Left lung (tissue), 10 donors: Measurements from ENCODE around the gene DCDC1. TPM values are rescaled to one million over a fixed set of nuclear protein-coding genes. Genes with fewer than 3 reads are reported as not detected.
A peak's percentile ranks its signal among the peaks of the same experiment; 100 is the strongest.

ENCODE experiments used
- ATAC-seq: fragments of 200-7000 bp; cut with Tn5 transposase; one replicate; pipeline ENCODE4 v1.9.1; 2020; ENCODE audit warnings: moderate library complexity
- DNase-seq, 4 donors: peaks; one replicate each; pipeline ENCODE4 v3.0.0-alpha.2; 2013 to 2020
- H3K27ac ChIP-seq, 2 donors: fragments of 200-600 bp; sonication (generic) in 1 of 2; one replicate each; pipeline versions ENCODE4 v1.5.0 to v1.8.0; 2020 to 2021
- H3K27me3 ChIP-seq, 2 donors: fragments of 200-600 bp; sonication (generic) in 1 of 2; one replicate each; pipeline versions ENCODE4 v1.5.0 to v1.8.0; 2020 to 2021
- H3K36me3 ChIP-seq, 2 donors: fragments of 200-600 bp; sonication (generic) in 1 of 2; one replicate each; pipeline versions ENCODE4 v1.5.0 to v1.8.0; 2020 to 2021
- H3K4me1 ChIP-seq, 2 donors: fragments of 200-600 bp; one replicate each; pipeline ENCODE4 v1.8.0; 2021
- H3K4me3 ChIP-seq, 2 donors: fragments of 200-600 bp; sonication (generic) in 1 of 2; one replicate each; pipeline versions ENCODE4 v1.5.0 to v1.8.0; 2020 to 2021; ENCODE audit warnings: mild to moderate bottlenecking in 1 of 2
- H3K9me3 ChIP-seq, 2 donors: fragments of 200-600 bp; sonication (generic) in 1 of 2; one replicate each; pipeline versions ENCODE4 v1.5.0 to v1.8.0; 2020 to 2021
- intact Hi-C, 2 donors: fragments of 100-400 bp; cut with DNase I; formaldehyde crosslinking; loops; one replicate each; pipeline versions ENCODE4 v1.11.2 to v1.14.2; 2022
- polyA plus RNA-seq, 6 donors: library from polyadenylated mRNA; unstranded; fragments of 120-200 nt; gene quantifications; one replicate each; pipeline ENCODE4 v1.2.1, GENCODE V29; 2013; ENCODE audit not compliant: insufficient read length in 6 of 6
- total RNA-seq, 2 donors: library from RNA; stranded (reverse); fragmentation: NEBNext Ultra II Directional; extraction: Animal tissue kit (Norgen Biotek cat#: 25700); gene quantifications; one replicate each; pipeline ENCODE4 v1.2.1, GENCODE V29; 2021
- TF ChIP-seq, protein P1 (sequence below), 2 donors: fragments of 200-600 bp; sonication (generic) in 1 of 2; IDR thresholded peaks; one replicate each; pipeline versions ENCODE4 v1.5.0 to v1.8.0; 2021; ENCODE audit warnings: antibody characterized with exemption in 2 of 2
- donor health status: DM: no; HTN: yes; CAD: no.
- donor health status: DM: no; HTN: no; CAD: no.

The DCDC1 gene
- total and polyA plus RNA-seq, 8 donors, result 0.09 to 3.3 (median 2.0) TPM

DNA sequence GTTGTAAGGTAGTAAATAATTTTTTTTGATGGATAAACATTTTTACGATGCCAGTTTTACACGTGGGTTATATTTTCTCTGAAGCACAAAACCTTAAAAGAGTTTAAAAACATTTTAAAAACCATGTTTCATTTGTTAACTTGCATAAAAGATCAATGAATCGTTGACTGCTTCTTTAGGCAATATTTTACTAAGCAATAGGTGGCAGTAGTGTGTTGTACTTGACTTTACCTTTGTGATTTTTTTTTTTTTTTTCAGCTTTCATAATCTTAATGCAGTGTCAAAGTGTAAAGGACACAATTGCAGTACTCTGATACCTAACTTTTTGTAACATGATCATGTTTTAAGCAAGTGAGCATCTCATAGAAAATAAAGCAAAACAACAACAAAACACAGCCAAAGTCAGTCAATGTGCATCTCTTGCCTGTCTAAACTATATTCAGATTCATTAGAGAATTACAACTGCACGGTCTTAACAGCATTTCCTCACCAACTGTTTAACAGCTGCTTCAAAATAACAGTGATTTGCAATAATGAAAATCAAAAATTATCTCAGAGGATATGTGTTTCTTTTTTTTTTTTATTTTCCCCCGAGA lies 27.8 kb upstream of the DCDC1 start:
- intact Hi-C loops, result loop anchor here in 1 of 2 donors (10.0 kb wide), 1 partner anchor 477 kb away; no protein-coding TSS in a partner anchor

DNA sequence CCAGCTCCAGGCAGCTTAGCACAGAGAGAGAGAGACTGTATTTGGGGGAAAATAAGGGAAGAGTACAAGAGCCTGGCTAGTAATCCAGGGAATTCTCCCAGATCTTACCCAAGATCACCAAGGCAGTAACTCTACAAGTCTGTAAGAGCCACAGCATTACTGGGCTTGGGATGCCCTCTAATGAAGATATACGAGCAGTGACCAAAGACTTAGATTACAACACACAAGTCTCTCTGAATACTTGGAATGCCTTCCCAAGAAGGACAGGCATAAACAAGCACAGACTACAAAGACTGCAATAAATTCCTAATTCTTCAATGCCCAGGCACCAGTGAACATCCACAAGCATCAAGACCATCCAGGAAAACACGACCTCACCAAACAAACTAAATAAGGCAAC lies 17.8 kb upstream of the DCDC1 start:
- intact Hi-C loops, result no loop called here
- Histone ChIP-seq H3K4me1 (no peaks in the 10 kb centered on the region), H3K27ac (no peak overlapping the region), H3K9me3 (no peaks in the 10 kb centered on the region), H3K36me3 (peaks cover 0 to 4% of the 10 kb centered on the region in 2 donors), H3K4me3 (no peak overlapping the region), H3K27me3 (no peaks in the 10 kb centered on the region)
- no peak for ATAC-seq
- no peak for DNase-seq
- TF ChIP-seq, protein P1, sequence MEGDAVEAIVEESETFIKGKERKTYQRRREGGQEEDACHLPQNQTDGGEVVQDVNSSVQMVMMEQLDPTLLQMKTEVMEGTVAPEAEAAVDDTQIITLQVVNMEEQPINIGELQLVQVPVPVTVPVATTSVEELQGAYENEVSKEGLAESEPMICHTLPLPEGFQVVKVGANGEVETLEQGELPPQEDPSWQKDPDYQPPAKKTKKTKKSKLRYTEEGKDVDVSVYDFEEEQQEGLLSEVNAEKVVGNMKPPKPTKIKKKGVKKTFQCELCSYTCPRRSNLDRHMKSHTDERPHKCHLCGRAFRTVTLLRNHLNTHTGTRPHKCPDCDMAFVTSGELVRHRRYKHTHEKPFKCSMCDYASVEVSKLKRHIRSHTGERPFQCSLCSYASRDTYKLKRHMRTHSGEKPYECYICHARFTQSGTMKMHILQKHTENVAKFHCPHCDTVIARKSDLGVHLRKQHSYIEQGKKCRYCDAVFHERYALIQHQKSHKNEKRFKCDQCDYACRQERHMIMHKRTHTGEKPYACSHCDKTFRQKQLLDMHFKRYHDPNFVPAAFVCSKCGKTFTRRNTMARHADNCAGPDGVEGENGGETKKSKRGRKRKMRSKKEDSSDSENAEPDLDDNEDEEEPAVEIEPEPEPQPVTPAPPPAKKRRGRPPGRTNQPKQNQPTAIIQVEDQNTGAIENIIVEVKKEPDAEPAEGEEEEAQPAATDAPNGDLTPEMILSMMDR (IDR thresholded peaks at IDR 0.05), result no peak

More for the DNA sequence above, 27.8 kb upstream of the DCDC1 start:
- peaks cover 0 to 5% of the 10 kb centered on the region in 2 donors for H3K9me3 ChIP-seq
- peaks cover 0 to 3% of the 10 kb centered on the region in 2 donors for H3K4me1 ChIP-seq
- TF ChIP-seq, protein P1 (IDR thresholded peaks at IDR 0.05), result peak; percentile 34 to 37
- DNase-seq, result peak in 2 of 4 donors; percentile 13 to 16
- H3K36me3 ChIP-seq, result no peaks in the 10 kb centered on the region
- peak; percentile 41 for ATAC-seq
- H3K27me3 ChIP-seq, result no peaks in the 10 kb centered on the region
- no peak overlapping the region for H3K4me3 ChIP-seq
- no peak overlapping the region for H3K27ac ChIP-seq

DNA sequence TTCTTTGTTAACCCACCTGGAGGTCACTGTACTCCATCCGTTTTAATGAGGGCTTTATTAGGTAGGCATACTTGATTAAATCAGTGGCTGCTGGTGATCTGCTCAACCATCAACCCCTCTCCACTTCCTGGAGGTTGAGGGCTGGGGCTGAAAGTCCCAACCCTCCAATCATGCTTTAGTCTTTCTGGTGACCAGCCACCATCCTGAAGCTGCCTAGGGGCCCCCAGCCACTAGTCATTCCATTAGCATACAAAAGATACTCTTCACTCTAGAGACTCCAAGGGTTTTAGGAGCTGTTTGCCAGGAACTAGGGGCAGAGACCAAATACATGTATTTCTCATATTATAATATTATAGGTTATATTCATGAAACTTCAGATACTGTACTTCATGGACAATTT lies 13.6 kb upstream of the DCDC1 start:
- TF ChIP-seq, protein P1 (IDR thresholded peaks at IDR 0.05), result no peak
- Histone ChIP-seq H3K4me1 (no peaks in the 10 kb centered on the region), H3K27ac (no peak overlapping the region), H3K4me3 (no peak overlapping the region), H3K36me3 (peaks cover 0 to 4% of the 10 kb centered on the region in 2 donors), H3K9me3 (no peaks in the 10 kb centered on the region), H3K27me3 (no peaks in the 10 kb centered on the region)
- intact Hi-C loops, result no loop called here
- DNase-seq (no peak), ATAC-seq (no peak)

DNA sequence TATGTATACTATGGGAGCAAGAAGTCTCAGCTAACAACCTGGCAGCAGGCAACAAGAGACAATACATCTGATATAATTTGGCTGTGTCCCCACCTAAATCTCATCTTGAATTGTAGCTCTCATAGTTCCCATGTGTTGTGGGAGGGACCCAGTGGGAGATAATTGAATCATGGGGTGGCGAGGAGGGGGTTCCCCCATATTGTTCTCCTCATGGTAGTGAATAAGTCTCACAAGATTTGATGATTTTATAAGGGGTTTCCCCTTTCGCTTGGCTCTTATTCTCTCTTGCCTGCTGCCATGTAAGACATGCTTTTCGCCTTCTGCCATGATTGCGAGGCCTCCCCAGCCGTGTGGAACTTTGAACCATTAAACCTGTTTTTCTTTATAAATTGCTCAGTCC lies 6.3 kb upstream of the DCDC1 start:
- H3K27ac ChIP-seq, result no peak overlapping the region
- H3K27me3 ChIP-seq, result no peaks in the 10 kb centered on the region
- H3K36me3 ChIP-seq, result no peaks in the 10 kb centered on the region
- no peak overlapping the region for H3K4me3 ChIP-seq
- TF ChIP-seq, protein P1 (IDR thresholded peaks at IDR 0.05), result no peak
- intact Hi-C loops, result no loop called here
- H3K4me1 ChIP-seq, result peaks cover under 1 to 4% of the 10 kb centered on the region in 2 donors
- DNase-seq, result no peak
- no peaks in the 10 kb centered on the region for H3K9me3 ChIP-seq
- no peak for ATAC-seq

DNA sequence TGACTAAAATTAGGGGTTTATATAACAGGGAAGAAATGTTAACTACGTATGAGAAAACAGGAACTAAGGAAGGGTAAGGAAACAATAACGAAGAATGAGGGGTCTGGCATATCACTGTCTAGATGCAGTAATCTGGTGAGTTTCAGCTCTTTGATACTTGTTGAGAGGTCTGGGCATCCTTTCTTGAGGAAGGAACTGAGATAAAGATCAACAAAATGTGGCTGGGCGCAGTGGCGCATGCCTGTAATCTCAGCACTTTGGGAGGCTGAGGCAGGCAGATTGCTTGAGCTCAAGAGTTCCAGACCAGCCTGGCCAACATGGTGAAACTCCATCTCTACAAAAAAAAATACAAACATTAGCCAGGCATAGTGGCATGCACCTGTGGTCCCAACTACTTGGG lies 2.7 kb downstream of the DCDC1 start:
- TF ChIP-seq, protein P1 (IDR thresholded peaks at IDR 0.05), result no peak
- no peak for ATAC-seq
- Histone ChIP-seq H3K27ac (no peak overlapping the region), H3K27me3 (peaks cover 0 to 9% of the 10 kb centered on the region in 2 donors), H3K36me3 (no peaks in the 10 kb centered on the region), H3K4me1 (peaks cover 7 to 17% of the 10 kb centered on the region in 2 donors), H3K9me3 (no peaks in the 10 kb centered on the region), H3K4me3 (no peak overlapping the region)
- DNase-seq, result no peak
- intact Hi-C loops, result no loop called here
